Fibroblast of lung (primary cell): ENCODE measurements around the gene STAT3. TPM values are rescaled to one million over a fixed set of nuclear protein-coding genes. Genes with fewer than 3 reads are reported as not detected.

ENCODE experiments used
- DNase-seq, 2 donors: peaks; one replicate each; pipeline versions ENCODE4 v3.0.0 to v3.0.0-alpha.2; 2010; ENCODE audit warnings: low read depth in 2 of 2
- H2AFZ ChIP-seq: 2 replicates; pipeline ENCODE4 v1.5.1; 2012; ENCODE audit warnings: low read length, control low read depth, inconsistent platforms
- H3K27ac ChIP-seq: 2 replicates; pipeline ENCODE4 v1.5.1; 2011; ENCODE audit warnings: low read length, control low read depth; ENCODE audit not compliant: insufficient read depth
- H3K27me3 ChIP-seq: 2 replicates; pipeline ENCODE4 v1.5.1; 2011; ENCODE audit warnings: mild to moderate bottlenecking, low read length; ENCODE audit not compliant: control insufficient read depth, insufficient read depth
- H3K36me3 ChIP-seq: 2 replicates; pipeline ENCODE4 v1.5.1; 2011; ENCODE audit warnings: low read length; ENCODE audit not compliant: control insufficient read depth, insufficient read depth
- H3K4me1 ChIP-seq: 2 replicates; pipeline ENCODE4 v1.5.1; 2011; ENCODE audit warnings: low read length; ENCODE audit not compliant: control insufficient read depth, insufficient read depth; ENCODE audit errors: extremely low read depth
- H3K4me2 ChIP-seq: 2 replicates; pipeline ENCODE4 v1.5.1; 2011; ENCODE audit warnings: low read length, control low read depth; ENCODE audit not compliant: insufficient read depth; ENCODE audit errors: extremely low read depth
- H3K4me3 ChIP-seq, 4 experiments: fragments of 200-600 bp in 1 of 4; sonication (generic) in 1 of 4; replicated peaks in 1 of 4; 2 replicates each; pipeline ENCODE4 v1.5.1; 2011 to 2016; ENCODE audit warnings: low read length in 4 of 4, low read depth in 3 of 4, mild to moderate bottlenecking in 3 of 4, control low read depth in 2 of 4, inconsistent platforms in 1 of 4, mixed read lengths in 1 of 4; ENCODE audit not compliant: insufficient read depth in 1 of 4; ENCODE audit errors: control extremely low read depth in 1 of 4
- H3K79me2 ChIP-seq: 2 replicates; pipeline ENCODE4 v1.5.1; 2012; ENCODE audit warnings: mild to moderate bottlenecking, low read length, inconsistent platforms; ENCODE audit not compliant: control insufficient read depth, insufficient read depth
- H3K9ac ChIP-seq: 2 replicates; pipeline ENCODE4 v1.5.1; 2011; ENCODE audit warnings: mild to moderate bottlenecking, low read length, control low read depth; ENCODE audit not compliant: insufficient read depth
- H3K9me3 ChIP-seq: 2 replicates; pipeline ENCODE4 v1.5.1; 2012; ENCODE audit warnings: low read depth, low read length; ENCODE audit not compliant: control insufficient read depth, insufficient read depth
- H4K20me1 ChIP-seq: 2 replicates; pipeline ENCODE4 v1.5.1; 2011; ENCODE audit warnings: low read length; ENCODE audit not compliant: control insufficient read depth, insufficient read depth; ENCODE audit errors: extremely low read depth
- CTCF ChIP-seq, 2 donors: IDR thresholded peaks in 1 of 2; conservative IDR thresholded peaks in 1 of 2; 1 replicate in 1 of 2; 2 replicates in 1 of 2; pipeline ENCODE4 v1.5.1; 2011 to 2012; ENCODE audit warnings: low read length in 2 of 2, control low read depth in 1 of 2, inconsistent platforms in 1 of 2, low read depth in 1 of 2, mild to moderate bottlenecking in 1 of 2
- EZH2 ChIP-seq: IDR thresholded peaks from 2 replicates; pipeline ENCODE4 v1.5.1; 2012; ENCODE audit warnings: low read length, control low read depth, mild to moderate bottlenecking; ENCODE audit errors: missing control alignments
- polyA plus RNA-seq, 2 donors: library from polyadenylated mRNA; depleted of rRNA in 1 of 2; stranded (reverse) in 1 of 2; unstranded in 1 of 2; fragments of >200 nt; gene quantifications; 2 replicates each; pipeline ENCODE4 v1.2.1, GENCODE V29; 2011 to 2012; ENCODE audit warnings: missing spikeins in 1 of 2
- total RNA-seq: library from RNA; depleted of rRNA; stranded (reverse); fragments of >200 nt; gene quantifications from 2 replicates; pipeline ENCODE4 v1.2.1, GENCODE V29; 2014

Gene STAT3
- total and polyA plus RNA-seq, 2 donors (not counting 1 experiment from before 2014, with no cell fraction given), result 75.0 to 101 TPM

- H3K27ac ChIP-seq, result no peak overlapping the region
- H3K9me3 ChIP-seq, result no peaks in the 10 kb centered on the region
- no peak overlapping the region for H3K4me3 ChIP-seq
- H3K9ac ChIP-seq, result no peak overlapping the region
- H2AFZ ChIP-seq, result no peak overlapping the region
- no peak overlapping the region for H3K4me2 ChIP-seq
- DNase-seq, result no peak
- H3K36me3 ChIP-seq, result no peaks in the 10 kb centered on the region
- no peaks in the 10 kb centered on the region for H3K79me2 ChIP-seq
- TF ChIP-seq CTCF (conservative IDR thresholded peaks at IDR 0.05 in 1 of 2, IDR thresholded peaks at IDR 0.05 in 1 of 2; ENCODE audit: low read depth in 1 of 2, low read length in 2 of 2) (no peak), EZH2 (no peak)
- no peaks in the 10 kb centered on the region for H4K20me1 ChIP-seq
- no peaks in the 10 kb centered on the region for H3K4me1 ChIP-seq
- H3K27me3 ChIP-seq, result no peaks in the 10 kb centered on the region
Measured at GRCh38 chr17:42281571-42282096, 106.6 kb downstream of the STAT3 start.

GRCh38 chr17:42279776-42280630 is 108.2 kb downstream of the STAT3 start:
- no peak overlapping the region for H3K9ac ChIP-seq
- TF ChIP-seq CTCF (conservative IDR thresholded peaks at IDR 0.05 in 1 of 2, IDR thresholded peaks at IDR 0.05 in 1 of 2; ENCODE audit: low read depth in 1 of 2, low read length in 2 of 2) (no peak), EZH2 (no peak)
- H3K4me3 ChIP-seq, result no peak overlapping the region
- DNase-seq, result no peak
- no peak overlapping the region for H3K4me2 ChIP-seq
- no peaks in the 10 kb centered on the region for H3K36me3 ChIP-seq
- peaks cover 3% of the 10 kb centered on the region for H3K79me2 ChIP-seq
- no peaks in the 10 kb centered on the region for H3K27me3 ChIP-seq
- H3K27ac ChIP-seq, result no peak overlapping the region
- no peaks in the 10 kb centered on the region for H4K20me1 ChIP-seq
- no peaks in the 10 kb centered on the region for H3K9me3 ChIP-seq
- no peak overlapping the region for H2AFZ ChIP-seq
- H3K4me1 ChIP-seq, result peaks cover under 1% of the 10 kb centered on the region

GRCh38 chr17:42277342-42277712 is 110.9 kb downstream of the STAT3 start:
- Histone ChIP-seq H3K27me3 (no peaks in the 10 kb centered on the region), H3K79me2 (peaks cover 8% of the 10 kb centered on the region), H3K9ac (no peak overlapping the region), H3K4me2 (no peak overlapping the region), H3K27ac (no peak overlapping the region), H3K9me3 (no peaks in the 10 kb centered on the region), H4K20me1 (no peaks in the 10 kb centered on the region), H3K36me3 (no peaks in the 10 kb centered on the region), H3K4me1 (peaks cover 3% of the 10 kb centered on the region), H3K4me3 (no peak overlapping the region), H2AFZ (no peak overlapping the region)
- DNase-seq, result no peak
- TF ChIP-seq EZH2, result no peak
- TF ChIP-seq CTCF (conservative IDR thresholded peaks at IDR 0.05 in 1 of 2, IDR thresholded peaks at IDR 0.05 in 1 of 2; ENCODE audit: low read depth in 1 of 2, low read length in 2 of 2), result no peak
